GM03348 (cell line): ENCODE measurements around the gene MGAT5.
A peak's percentile ranks its signal among the peaks of the same experiment; 100 is the strongest.

ENCODE experiments used
- DNase-seq: peaks from one replicate; pipeline ENCODE4 v3.0.0; 2012; ENCODE audit warnings: low spot score

Gene MGAT5

GRCh38 chr2:134253804-134254203, at the start of gene MGAT5:
MGAT5 (plus strand) TSS chr2:134254072; CDS start chr2:134254404, 332 bp downstream.
- no peak for DNase-seq

- no peak for DNase-seq
Observed at GRCh38 chr2:134205087-134205486, 48.8 kb upstream of the MGAT5 start.

GRCh38 chr2:134206031-134206430, 47.8 kb upstream of the MGAT5 start:
- DNase-seq = no peak

GRCh38 chr2:134206573-134206972, 47.3 kb upstream of the MGAT5 start:
- peak; percentile 41 for DNase-seq

GRCh38 chr2:134207589-134208209, 46.2 kb upstream of the MGAT5 start:
- DNase-seq = peak; percentile 59

GRCh38 chr2:134208825-134209224, 45.0 kb upstream of the MGAT5 start:
- DNase-seq = no peak

- no peak for DNase-seq
Observed at GRCh38 chr2:134212746-134213145, 41.1 kb upstream of the MGAT5 start.

- no peak for DNase-seq
Observed at GRCh38 chr2:134216152-134216829, 37.6 kb upstream of the MGAT5 start.

GRCh38 chr2:134217351-134217750, 36.5 kb upstream of the MGAT5 start:
- DNase-seq = no peak

- no peak for DNase-seq
Observed at GRCh38 chr2:134217924-134218323, 35.9 kb upstream of the MGAT5 start.

- DNase-seq = no peak
Observed at GRCh38 chr2:134218414-134218813, 35.5 kb upstream of the MGAT5 start.

GRCh38 chr2:134218930-134219658, 34.8 kb upstream of the MGAT5 start:
- DNase-seq = no peak

GRCh38 chr2:134220344-134220974, 33.4 kb upstream of the MGAT5 start:
- no peak for DNase-seq

GRCh38 chr2:134224005-134224404, 29.9 kb upstream of the MGAT5 start:
- DNase-seq = no peak

- DNase-seq = no peak
Observed at GRCh38 chr2:134225173-134225572, 28.7 kb upstream of the MGAT5 start.

GRCh38 chr2:134225841-134226240, 28.0 kb upstream of the MGAT5 start:
- DNase-seq = no peak

- DNase-seq = no peak
Observed at GRCh38 chr2:134226601-134227000, 27.3 kb upstream of the MGAT5 start.

GRCh38 chr2:134227666-134228065, 26.2 kb upstream of the MGAT5 start:
- DNase-seq = no peak

- DNase-seq = no peak
Observed at GRCh38 chr2:134228493-134228903, 25.4 kb upstream of the MGAT5 start.

- DNase-seq = no peak
Observed at GRCh38 chr2:134229540-134229939, 24.3 kb upstream of the MGAT5 start.

GRCh38 chr2:134230885-134231284, 23.0 kb upstream of the MGAT5 start:
- no peak for DNase-seq

- peak; percentile 32 for DNase-seq
Observed at GRCh38 chr2:134231301-134231964, 22.4 kb upstream of the MGAT5 start.
